ENCODE results near the gene DGCR2. TPM values are rescaled to one million over a fixed set of nuclear protein-coding genes. Genes with fewer than 3 reads are reported as not detected.

DGCR2 gene
- total RNA-seq, 2 donors from 2014 or later = 94.3 to 107 TPM

DNA sequence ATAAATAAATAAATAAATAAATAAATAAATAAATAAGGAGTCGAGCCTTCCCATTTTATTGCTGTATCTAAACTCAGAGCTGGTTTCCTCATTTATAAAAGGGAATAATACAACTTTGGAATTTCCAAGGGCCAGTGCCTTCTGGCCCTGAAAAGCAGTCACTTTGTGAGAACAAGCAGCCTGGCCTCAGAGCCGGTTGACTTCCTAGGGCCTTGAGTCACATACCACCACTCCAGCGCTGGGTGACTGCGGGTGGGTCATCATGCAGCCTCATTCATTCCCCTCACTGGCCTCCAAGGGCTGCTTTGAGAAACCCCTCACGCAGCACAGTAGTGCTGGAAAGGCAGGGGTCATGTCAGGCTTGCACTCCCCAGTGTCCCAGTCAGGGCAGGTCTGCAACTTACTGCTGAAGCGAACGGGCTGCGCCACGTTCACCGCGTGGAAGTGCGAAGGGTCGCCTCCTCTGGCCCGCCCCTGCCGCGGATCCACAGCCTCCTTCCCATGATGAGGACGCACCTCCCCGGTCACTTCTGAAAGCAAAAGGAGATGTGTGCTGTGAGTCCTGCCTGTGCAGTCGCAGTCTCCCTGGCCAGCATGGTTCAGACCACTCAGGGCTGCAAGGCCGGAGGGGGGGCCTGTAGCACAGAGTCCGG, 54.4 kb downstream of the DGCR2 start:
- Histone ChIP-seq H3K9me3 (no peaks in the 10 kb centered on the region), H3K4me1 (replicated peaks) (no peaks in the 10 kb centered on the region), H3K27me3 (replicated peaks; ENCODE audit: insufficient read depth) (no peaks in the 10 kb centered on the region), H3K36me3 (peaks cover 2 to 24% of the 10 kb centered on the region in 2 donors), H3K4me3 (no peak overlapping the region), H3K27ac (no peak overlapping the region)
- no peak for DNase-seq (ENCODE audit: low spot score)
- WGBS = 91% methylated on average over 21 of the region's 21 CpGs
- TF ChIP-seq POLR2AphosphoS5 (IDR thresholded peaks at IDR 0.05) (no peak), POLR2A (IDR thresholded peaks at IDR 0.05) (no peak), CTCF (IDR thresholded peaks at IDR 0.05) (no peak)
- intact Hi-C loops (cut with DNase I) = no loop called here

- Histone ChIP-seq H3K36me3 (peaks cover 2 to 24% of the 10 kb centered on the region in 2 donors), H3K4me1 (replicated peaks) (no peaks in the 10 kb centered on the region), H3K27ac (no peak overlapping the region), H3K27me3 (replicated peaks; ENCODE audit: insufficient read depth) (no peaks in the 10 kb centered on the region), H3K4me3 (no peak overlapping the region), H3K9me3 (no peaks in the 10 kb centered on the region)
- DNase-seq (ENCODE audit: low spot score) = no peak
- 95% methylated on average over 10 of the region's 11 CpGs for WGBS
- intact Hi-C loops (cut with DNase I) = no loop called here
- TF ChIP-seq CTCF (IDR thresholded peaks at IDR 0.05) (no peak), POLR2A (IDR thresholded peaks at IDR 0.05) (no peak), POLR2AphosphoS5 (IDR thresholded peaks at IDR 0.05) (no peak)
Observed at GRCh38 chr22:19066531-19067271, 55.5 kb downstream of the DGCR2 start.

DNA sequence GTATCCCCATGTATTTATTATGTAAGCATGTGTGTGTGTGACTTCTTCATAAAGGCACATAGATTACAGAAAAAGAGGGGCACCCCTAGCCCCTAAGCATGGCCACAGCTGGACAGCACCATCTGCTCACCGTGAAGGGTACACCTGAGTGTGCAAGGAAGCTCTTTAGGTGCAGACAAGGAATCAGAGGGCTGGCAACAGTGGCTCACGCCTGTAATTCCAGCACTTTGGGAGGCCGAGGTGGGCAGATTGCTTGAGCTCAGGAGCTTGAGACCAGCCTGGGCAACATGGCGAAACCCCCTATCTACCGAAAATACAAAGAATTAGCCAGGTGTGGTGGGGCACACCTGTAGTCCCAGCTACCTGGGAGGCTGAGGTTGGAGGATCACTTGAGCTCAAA, 56.3 kb downstream of the DGCR2 start:
- TF ChIP-seq CTCF (IDR thresholded peaks at IDR 0.05) = no peak
- no peak for TF ChIP-seq POLR2A (IDR thresholded peaks at IDR 0.05)
- TF ChIP-seq POLR2AphosphoS5 (IDR thresholded peaks at IDR 0.05) = no peak
- H3K4me3 ChIP-seq = no peak overlapping the region
- no peaks in the 10 kb centered on the region for H3K9me3 ChIP-seq
- no peaks in the 10 kb centered on the region for H3K27me3 ChIP-seq (replicated peaks; ENCODE audit: insufficient read depth)
- no peaks in the 10 kb centered on the region for H3K4me1 ChIP-seq (replicated peaks)
- H3K27ac ChIP-seq = no peak overlapping the region
- intact Hi-C loops (cut with DNase I) = no loop called here
- H3K36me3 ChIP-seq = peaks cover 2 to 24% of the 10 kb centered on the region in 2 donors
- no peak for DNase-seq (ENCODE audit: low spot score)
- WGBS = 93% methylated on average over 5 of the region's 5 CpGs

GRCh38 chr22:19065298-19065859, 56.8 kb downstream of the DGCR2 start:
- Histone ChIP-seq H3K4me1 (replicated peaks) (no peaks in the 10 kb centered on the region), H3K4me3 (no peak overlapping the region), H3K27ac (no peak overlapping the region), H3K36me3 (peaks cover 2 to 24% of the 10 kb centered on the region in 2 donors), H3K9me3 (no peaks in the 10 kb centered on the region), H3K27me3 (replicated peaks; ENCODE audit: insufficient read depth) (no peaks in the 10 kb centered on the region)
- TF ChIP-seq POLR2A (IDR thresholded peaks at IDR 0.05) (no peak), POLR2AphosphoS5 (IDR thresholded peaks at IDR 0.05) (no peak), CTCF (IDR thresholded peaks at IDR 0.05) (no peak)
- no peak for DNase-seq (ENCODE audit: low spot score)
- intact Hi-C loops (cut with DNase I) = no loop called here
- WGBS = 88% methylated on average over 8 of the region's 8 CpGs
